ENCODE measurements around the gene ZNF358. TPM values are rescaled to one million over a fixed set of nuclear protein-coding genes. Genes with fewer than 3 reads are reported as not detected.

Gene ZNF358
- total RNA-seq (10 to 100 TPM; 10.2 to 10.8 TPM), polyA plus RNA-seq (1 to 10 TPM in 2 of 3 donors, under 1 TPM in 1; 0.71 to 2.5 (median 1.7) TPM), total RNA-seq (1.5 to 10.7 (median 5.0) reads per million in 6 experiments)

- peaks cover 10 to 21% (median 18%) of the 10 kb centered on the region in 4 donors for H3K4me1 Mint-ChIP-seq
- peak; percentile 85 to 98 for ATAC-seq
- peaks cover 0 to 6% (median 0%) of the 10 kb centered on the region in 5 donors for H3K27me3 Mint-ChIP-seq
- H3K36me3 Mint-ChIP-seq: no peaks in the 10 kb centered on the region
- peak in 4 of 10 donors; percentile 28 to 50 (median 38) for DNase-seq
- no peaks in the 10 kb centered on the region for H3K9me3 Mint-ChIP-seq
- POLR2A ChIA-PET: interaction anchor here (0.5 to 1.5 kb wide), 7 partner anchors 9 to 21 kb away, joined by 3 to 6 read pairs (median 4); partner anchors contain the start of gene PNPLA6
- peak within 1 kb of the TSS; percentile 49 to 94 (median 88) for H3K27ac Mint-ChIP-seq
- peak within 1 kb of the TSS; percentile 82 to 97 (median 88) for H3K4me3 Mint-ChIP-seq
Observed at GRCh38 chr19:7515645-7516151, at the start of gene ZNF358. Gene ZNF358, plus strand, starts transcription at chr19:7516103. Its CDS starts 3,140 bp downstream, at chr19:7519243.

- DNase-seq (no peak), ATAC-seq (no peak)
- Mint-ChIP-seq H3K27me3 (no peaks in the 10 kb centered on the region), H3K36me3 (peaks cover 0 to 80% (median 0%) of the 10 kb centered on the region in 3 donors), H3K27ac (no peak overlapping the region), H3K4me3 (no peak overlapping the region), H3K4me1 (no peaks in the 10 kb centered on the region), H3K9me3 (no peaks in the 10 kb centered on the region)
- POLR2A ChIA-PET: interaction anchor here (0.6 to 1.4 kb wide), 4 partner anchors 8 to 124 kb away, joined by 3 to 4 read pairs (median 4); no protein-coding TSS in a partner anchor
Observed at GRCh38 chr19:7467009-7467989, 48.6 kb upstream of the ZNF358 start.

- Mint-ChIP-seq H3K4me1 (peaks cover 0 to 3% (median 1%) of the 10 kb centered on the region in 4 donors), H3K27ac (peak overlapping the region in 1 of 10 donors; percentile 24), H3K36me3 (peaks cover 0 to 75% (median 0%) of the 10 kb centered on the region in 3 donors), H3K27me3 (no peaks in the 10 kb centered on the region), H3K4me3 (no peak overlapping the region), H3K9me3 (no peaks in the 10 kb centered on the region)
- POLR2A ChIA-PET: interaction anchor here (0.8 to 1.4 kb wide), 3 partner anchors 8 to 9 kb away, joined by 3 to 4 read pairs (median 4); no protein-coding TSS in a partner anchor
- DNase-seq (no peak), ATAC-seq (no peak)
Observed at GRCh38 chr19:7468840-7469239, 47.1 kb upstream of the ZNF358 start.

- peaks cover 0 to 3% (median 1%) of the 10 kb centered on the region in 4 donors for H3K4me1 Mint-ChIP-seq
- H3K27ac Mint-ChIP-seq: no peak overlapping the region
- ATAC-seq (no peak), DNase-seq (no peak)
- no peak overlapping the region for H3K4me3 Mint-ChIP-seq
- no peaks in the 10 kb centered on the region for H3K27me3 Mint-ChIP-seq
- peaks cover 0 to 66% (median 0%) of the 10 kb centered on the region in 3 donors for H3K36me3 Mint-ChIP-seq
- POLR2A ChIA-PET: interaction anchor here (0.6 to 0.9 kb wide), 3 partner anchors 10 to 493 kb away, joined by 3 read pairs; no protein-coding TSS in a partner anchor
- no peaks in the 10 kb centered on the region for H3K9me3 Mint-ChIP-seq
Observed at GRCh38 chr19:7469669-7470285, 46.1 kb upstream of the ZNF358 start.

- peak overlapping the region in 1 of 10 donors; percentile 40 for H3K27ac Mint-ChIP-seq
- H3K4me3 Mint-ChIP-seq: no peak overlapping the region
- DNase-seq: no peak
- H3K27me3 Mint-ChIP-seq: no peaks in the 10 kb centered on the region
- no peaks in the 10 kb centered on the region for H3K9me3 Mint-ChIP-seq
- POLR2A ChIA-PET: interaction anchor here (0.5 to 0.9 kb wide), 2 partner anchors 9 to 119 kb away, joined by 3 to 4 read pairs; no protein-coding TSS in a partner anchor
- peaks cover 0 to 61% (median 0%) of the 10 kb centered on the region in 3 donors for H3K36me3 Mint-ChIP-seq
- ATAC-seq: no peak
- H3K4me1 Mint-ChIP-seq: peaks cover 0 to 3% (median 1%) of the 10 kb centered on the region in 4 donors
Observed at GRCh38 chr19:7470540-7471305, 45.2 kb upstream of the ZNF358 start.

- peaks cover 0 to 6% (median 2%) of the 10 kb centered on the region in 4 donors for H3K4me1 Mint-ChIP-seq
- H3K27me3 Mint-ChIP-seq: no peaks in the 10 kb centered on the region
- no peak for ATAC-seq
- H3K36me3 Mint-ChIP-seq: peaks cover 0 to 52% (median 0%) of the 10 kb centered on the region in 3 donors
- H3K27ac Mint-ChIP-seq: peak overlapping the region in 5 of 10 donors; percentile 29 to 84 (median 63)
- no peak for DNase-seq
- peak overlapping the region in 1 of 10 donors; percentile 28 for H3K4me3 Mint-ChIP-seq
- H3K9me3 Mint-ChIP-seq: no peaks in the 10 kb centered on the region
- POLR2A ChIA-PET: no interaction called here
Observed at GRCh38 chr19:7471696-7472615, 43.9 kb upstream of the ZNF358 start.

GRCh38 chr19:7475665-7476064 is 40.2 kb upstream of the ZNF358 start:
- DNase-seq: no peak
- POLR2A ChIA-PET: interaction anchor here (0.9 kb wide), 2 partner anchors 8 to 14 kb away, joined by 3 read pairs; no protein-coding TSS in a partner anchor
- Mint-ChIP-seq H3K4me1 (peaks cover 0 to 18% (median 4%) of the 10 kb centered on the region in 4 donors), H3K27me3 (no peaks in the 10 kb centered on the region), H3K9me3 (no peaks in the 10 kb centered on the region), H3K36me3 (peaks cover 0 to 24% (median 0%) of the 10 kb centered on the region in 3 donors), H3K27ac (peak overlapping the region in 6 of 10 donors; percentile 22 to 90 (median 74)), H3K4me3 (no peak overlapping the region)
- ATAC-seq: peak in 1 of 2 donors; percentile 12

GRCh38 chr19:7476241-7476640 is 39.7 kb upstream of the ZNF358 start:
- no peaks in the 10 kb centered on the region for H3K27me3 Mint-ChIP-seq
- POLR2A ChIA-PET: interaction anchor here (0.6 to 1.6 kb wide), 4 partner anchors 8 to 302 kb away, joined by 3 to 6 read pairs (median 4); no protein-coding TSS in a partner anchor
- DNase-seq (no peak), ATAC-seq (peak; percentile 11 to 37)
- peak overlapping the region in 6 of 10 donors; percentile 54 to 90 (median 74) for H3K27ac Mint-ChIP-seq
- H3K36me3 Mint-ChIP-seq: peaks cover 0 to 21% (median 0%) of the 10 kb centered on the region in 3 donors
- peak overlapping the region in 1 of 10 donors; percentile 10 for H3K4me3 Mint-ChIP-seq
- no peaks in the 10 kb centered on the region for H3K9me3 Mint-ChIP-seq
- peaks cover 0 to 18% (median 4%) of the 10 kb centered on the region in 4 donors for H3K4me1 Mint-ChIP-seq

- Mint-ChIP-seq H3K27ac (peak overlapping the region in 5 of 10 donors; percentile 15 to 90 (median 63)), H3K27me3 (no peaks in the 10 kb centered on the region), H3K4me1 (peaks cover 0 to 18% (median 4%) of the 10 kb centered on the region in 4 donors), H3K4me3 (peak overlapping the region in 1 of 10 donors; percentile 20), H3K9me3 (no peaks in the 10 kb centered on the region), H3K36me3 (peaks cover 0 to 14% (median 0%) of the 10 kb centered on the region in 3 donors)
- DNase-seq (no peak), ATAC-seq (peak; percentile 7 to 17)
- POLR2A ChIA-PET: interaction anchor here (0.6 to 1.6 kb wide), 3 partner anchors 9 to 301 kb away, joined by 4 to 6 read pairs (median 4); no protein-coding TSS in a partner anchor
Observed at GRCh38 chr19:7476777-7477494, 39.0 kb upstream of the ZNF358 start.

GRCh38 chr19:7477758-7478157 is 38.1 kb upstream of the ZNF358 start:
- Mint-ChIP-seq H3K27me3 (no peaks in the 10 kb centered on the region), H3K4me3 (peak overlapping the region in 1 of 10 donors; percentile 60), H3K9me3 (no peaks in the 10 kb centered on the region), H3K36me3 (peaks cover 0 to 6% (median 0%) of the 10 kb centered on the region in 3 donors), H3K27ac (peak overlapping the region in 5 of 10 donors; percentile 7 to 83 (median 36)), H3K4me1 (peaks cover 0 to 21% (median 4%) of the 10 kb centered on the region in 4 donors)
- ATAC-seq (no peak), DNase-seq (no peak)
- POLR2A ChIA-PET: interaction anchor here (1.1 to 1.6 kb wide), 2 partner anchors 9 to 12 kb away, joined by 3 to 4 read pairs; no protein-coding TSS in a partner anchor
